ENCODE measurements around the gene ZDHHC5. TPM values are rescaled to one million over a fixed set of nuclear protein-coding genes. Genes with fewer than 3 reads are reported as not detected.
A peak's percentile ranks its signal among the peaks of the same experiment; 100 is the strongest.

ZDHHC5 gene
- total RNA-seq, 1 experiment from 2014 or later, result 65.2 TPM

GRCh38 chr11:57619331-57619730 lies 48.6 kb upstream of the ZDHHC5 start:
- WGBS (ENCODE audit: extremely low coverage, insufficient read length, low lambda C conversion rate), result no CpG with 5 or more reads among the region's 2 CpGs
- TF ChIP-seq CTCF (conservative IDR thresholded peaks at IDR 0.05), result peak; percentile 55
- no peak overlapping the region for H3K18ac ChIP-seq (ENCODE audit: insufficient read length, low read depth, low read length)
- no peaks in the 10 kb centered on the region for H3K79me2 ChIP-seq (ENCODE audit: insufficient read depth, low read length)
- Mint-ChIP-seq H3K4me1 (peaks cover under 1% of the 10 kb centered on the region in 2 experiments; a peak in 1 of 4 replicates), H3K27ac (no peak overlapping the region), H3K9me3 (peaks cover 11 to 18% of the 10 kb centered on the region in 2 experiments), H3K27me3 (ENCODE audit: low read depth) (no peaks in the 10 kb centered on the region; the same call in 1 of the 2 replicates), H3K36me3 (ENCODE audit: insufficient read depth in 1 of 3, low read depth in 3 of 3) (peaks cover 4 to 15% (median 9%) of the 10 kb centered on the region in 3 experiments; a peak in 6 of 7 replicates), H3K4me3 (no peak overlapping the region)
- no peak overlapping the region for H4K5ac ChIP-seq (ENCODE audit: insufficient read length, low read depth, low read length)
- H2BK120ac ChIP-seq (ENCODE audit: low read depth, low read length, poor library complexity, severe bottlenecking), result no peak overlapping the region
- no peak overlapping the region for H2BK15ac ChIP-seq (ENCODE audit: low read depth, low read length)
- H3K23me2 ChIP-seq (ENCODE audit: insufficient read length, low read depth, low read length, poor library complexity, severe bottlenecking), result no peaks in the 10 kb centered on the region
- no peak overlapping the region for H2AFZ ChIP-seq (ENCODE audit: low read length)
- H3K56ac ChIP-seq (ENCODE audit: insufficient read length, low read depth, low read length), result no peak overlapping the region
- no peak overlapping the region for H3K4ac ChIP-seq (ENCODE audit: low read depth, low read length)
- no peak for DNase-seq
- no peak overlapping the region for H3K23ac ChIP-seq (ENCODE audit: insufficient read length, low read depth, low read length)
- no peaks in the 10 kb centered on the region for H4K20me1 ChIP-seq (ENCODE audit: control insufficient read depth, insufficient read depth, insufficient read length)
- no peaks in the 10 kb centered on the region for H3K79me1 ChIP-seq (ENCODE audit: insufficient read depth, low read depth, low read length, poor library complexity, severe bottlenecking)
- no peak overlapping the region for H3K27ac ChIP-seq (ENCODE audit: insufficient read length, low read depth, low read length)
- no peak overlapping the region for H2BK12ac ChIP-seq (ENCODE audit: insufficient read length, low read depth, low read length)
- no peak overlapping the region for H3K9ac ChIP-seq (ENCODE audit: extremely low read depth, insufficient read length, low read length)
- no peak overlapping the region for H3K4me2 ChIP-seq (ENCODE audit: insufficient read depth, insufficient read length, low read length)
- no peaks in the 10 kb centered on the region for H3K27me3 ChIP-seq (ENCODE audit: insufficient read depth, low read length)
- no peaks in the 10 kb centered on the region for H3K4me1 ChIP-seq (ENCODE audit: insufficient read depth, low read length)
- no peak overlapping the region for H2AK5ac ChIP-seq (ENCODE audit: insufficient read length, low read length)
- H3K14ac ChIP-seq (ENCODE audit: insufficient read depth, low read length), result no peak overlapping the region
- H4K8ac ChIP-seq (replicated peaks; ENCODE audit: insufficient read length, low read depth, low read length), result no peak overlapping the region
- no peak overlapping the region for H2BK20ac ChIP-seq (ENCODE audit: low read depth, low read length, poor library complexity, severe bottlenecking)
- H3T11ph ChIP-seq (ENCODE audit: low read length), result no peak overlapping the region
- H3K9me3 ChIP-seq (ENCODE audit: control insufficient read depth, low read depth, low read length), result no peaks in the 10 kb centered on the region
- H4K91ac ChIP-seq (ENCODE audit: insufficient read length, low read depth, low read length), result no peak overlapping the region
- no peak overlapping the region for H2BK5ac ChIP-seq (ENCODE audit: insufficient read length, low read length)

All from H9 (cell line).